Body of pancreas (tissue), 4 donors: ENCODE data around the gene RAP1A.

Experiments
- CTCF ChIP-seq, 7 experiments: fragments of 450-650 bp in 4 of 7; fragments of 200-600 bp in 3 of 7; sonication (generic) in 3 of 7; IDR thresholded peaks; one replicate each; pipeline ENCODE4 v1.5.1; 2016 to 2019; ENCODE audit warnings: antibody characterized with exemption in 7 of 7
- POLR2A ChIP-seq, 3 donors: fragments of 450-650 bp; IDR thresholded peaks; one replicate each; pipeline ENCODE4 v1.6.1; 2016; ENCODE audit warnings: antibody characterized with exemption in 3 of 3, mild to moderate bottlenecking in 2 of 3

- TF ChIP-seq POLR2A (IDR thresholded peaks at IDR 0.05): no peak
- TF ChIP-seq CTCF (IDR thresholded peaks at IDR 0.05): no peak
These were observed 35.2 kb downstream of the RAP1A start for GRCh38 chr1:111654839-111655238.
